Spinal cord (tissue), 10 donors: ENCODE data around the gene ZNF366. TPM values are rescaled to one million over a fixed set of nuclear protein-coding genes. Genes with fewer than 3 reads are reported as not detected.

Experiments
- DNase-seq, 6 donors: peaks; one replicate each; pipeline versions ENCODE4 v3.0.0 to v3.0.0-alpha.2; 2013 to 2015; ENCODE audit warnings: low spot score in 6 of 6, low read depth in 4 of 6
- H3K27ac ChIP-seq: one replicate; pipeline ENCODE4 v1.5.1; 2013; ENCODE audit warnings: low read depth, low read length, control low read depth
- H3K27me3 ChIP-seq: one replicate; pipeline ENCODE4 v1.6.1; 2013; ENCODE audit warnings: low read length; ENCODE audit not compliant: control insufficient read depth, insufficient read depth
- H3K36me3 ChIP-seq: one replicate; pipeline ENCODE4 v1.6.1; 2013; ENCODE audit warnings: low read length; ENCODE audit not compliant: control insufficient read depth, insufficient read depth
- H3K4me1 ChIP-seq: one replicate; pipeline ENCODE4 v1.6.1; 2013; ENCODE audit warnings: low read length; ENCODE audit not compliant: control insufficient read depth, insufficient read depth
- H3K4me3 ChIP-seq: one replicate; pipeline ENCODE4 v1.5.1; 2013; ENCODE audit warnings: low read depth, low read length, control low read depth
- H3K9me3 ChIP-seq: one replicate; pipeline ENCODE4 v1.6.1; 2013; ENCODE audit warnings: low read length; ENCODE audit not compliant: control insufficient read depth, insufficient read depth
- WGBS: methylation state at CpG from one replicate; pipeline ENCODE4 v1.1.5; 2013; ENCODE audit warnings: missing lambda C conversion rate; ENCODE audit not compliant: insufficient coverage; 5-methylcytosine and 5-hydroxymethylcytosine counted together
- polyA plus RNA-seq, 2 donors: library from polyadenylated mRNA; unstranded; fragments of 120-200 nt; gene quantifications; one replicate each; pipeline ENCODE4 v1.2.1, GENCODE V29; 2013; ENCODE audit not compliant: insufficient read length in 2 of 2
- total RNA-seq, 2 donors: library from RNA; depleted of rRNA in 1 of 2; stranded (reverse); fragments of 120-200 nt in 1 of 2; fragments of >200 nt in 1 of 2; gene quantifications; one replicate each; pipeline versions ENCODE4 v1.2.3 to v1.2.4, GENCODE V29; 2013 to 2014
- donor health status: healthy.

ZNF366 gene
- total and polyA plus RNA-seq, 4 donors = 1.7 to 4.3 (median 3.4) TPM

DNA sequence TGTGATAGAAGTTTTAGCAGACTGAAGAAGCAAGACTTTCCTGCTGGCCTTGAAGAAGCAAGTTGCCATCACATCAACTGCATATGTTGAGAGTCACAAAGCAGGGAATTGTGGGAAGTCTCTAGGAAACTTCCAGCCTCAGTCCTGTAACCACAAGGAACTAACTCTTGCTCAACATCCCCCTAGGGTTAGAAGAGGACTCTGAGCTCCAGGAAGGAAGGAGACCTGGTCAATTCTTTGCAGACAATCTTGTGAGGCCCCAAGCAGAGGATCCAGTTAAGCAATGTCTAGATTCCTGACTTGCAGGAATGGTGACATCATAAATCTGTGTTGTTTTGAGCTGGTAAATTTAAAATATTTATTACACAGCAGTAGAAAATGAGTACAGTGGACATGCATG, 18.6 kb upstream of the ZNF366 start:
- Histone ChIP-seq H3K4me1 (no peaks in the 10 kb centered on the region), H3K27ac (no peak overlapping the region), H3K36me3 (no peaks in the 10 kb centered on the region), H3K4me3 (no peak overlapping the region), H3K9me3 (peaks cover 6% of the 10 kb centered on the region), H3K27me3 (no peaks in the 10 kb centered on the region)
- no peak for DNase-seq

DNA sequence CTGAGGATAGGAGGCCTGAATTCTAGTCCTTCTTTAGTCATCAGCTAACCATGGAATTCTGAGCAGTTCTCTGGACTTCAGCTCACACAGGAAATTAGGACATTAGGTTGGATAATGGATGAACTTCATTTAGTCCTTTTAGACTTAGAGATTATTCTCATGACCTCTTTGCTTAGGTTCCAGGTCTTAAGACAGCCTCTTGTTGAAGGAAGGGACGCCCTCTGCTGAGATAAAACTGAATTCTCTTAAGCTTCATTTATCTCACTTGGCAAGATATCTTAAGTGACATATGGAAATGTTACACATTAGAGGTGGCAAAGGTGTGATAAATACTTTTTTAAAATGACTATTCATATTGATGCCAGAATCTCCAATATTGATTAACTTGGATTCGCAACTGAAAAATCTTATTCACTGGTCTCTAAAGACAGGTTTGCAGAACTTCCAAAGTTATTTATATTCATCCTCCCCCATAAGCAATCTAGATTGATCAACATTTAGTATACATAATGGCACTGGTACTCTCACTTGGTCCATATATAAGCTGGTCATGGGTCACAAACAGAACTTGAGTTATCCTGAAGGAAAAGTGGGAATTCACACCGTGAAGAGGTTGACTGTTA, 16.9 kb upstream of the ZNF366 start:
- H3K9me3 ChIP-seq = peaks cover 6% of the 10 kb centered on the region
- H3K4me1 ChIP-seq = no peaks in the 10 kb centered on the region
- DNase-seq = peak in 2 of 6 donors; percentile 40 to 71
- no peaks in the 10 kb centered on the region for H3K36me3 ChIP-seq
- no peak overlapping the region for H3K4me3 ChIP-seq
- WGBS = 60% methylated on average over 1 of the region's 3 CpGs
- H3K27me3 ChIP-seq = no peaks in the 10 kb centered on the region
- no peak overlapping the region for H3K27ac ChIP-seq

DNA sequence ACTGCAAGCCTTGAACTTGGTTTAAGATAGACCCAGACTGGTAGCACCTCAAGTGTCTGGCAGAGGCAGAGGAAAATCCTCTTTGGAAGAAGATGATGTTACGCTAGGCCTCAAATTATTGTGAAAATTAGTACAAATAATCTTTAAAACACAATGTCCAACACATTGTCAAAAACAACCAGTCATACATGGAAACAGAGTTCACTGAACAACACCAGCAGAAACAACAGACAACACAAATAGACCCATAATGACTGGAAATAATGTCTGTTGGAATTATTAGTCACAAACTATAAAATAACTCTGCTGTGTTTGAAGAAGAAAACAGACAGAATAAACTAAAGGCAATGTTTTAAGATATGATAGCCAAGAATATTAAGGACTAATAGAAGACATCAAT, 15.4 kb upstream of the ZNF366 start:
- Histone ChIP-seq H3K4me1 (peaks cover 5% of the 10 kb centered on the region), H3K4me3 (no peak overlapping the region), H3K27me3 (no peaks in the 10 kb centered on the region), H3K36me3 (no peaks in the 10 kb centered on the region), H3K27ac (no peak overlapping the region), H3K9me3 (peaks cover 6% of the 10 kb centered on the region)
- no CpG with 5 or more reads among the region's 1 CpG for WGBS
- no peak for DNase-seq

DNA sequence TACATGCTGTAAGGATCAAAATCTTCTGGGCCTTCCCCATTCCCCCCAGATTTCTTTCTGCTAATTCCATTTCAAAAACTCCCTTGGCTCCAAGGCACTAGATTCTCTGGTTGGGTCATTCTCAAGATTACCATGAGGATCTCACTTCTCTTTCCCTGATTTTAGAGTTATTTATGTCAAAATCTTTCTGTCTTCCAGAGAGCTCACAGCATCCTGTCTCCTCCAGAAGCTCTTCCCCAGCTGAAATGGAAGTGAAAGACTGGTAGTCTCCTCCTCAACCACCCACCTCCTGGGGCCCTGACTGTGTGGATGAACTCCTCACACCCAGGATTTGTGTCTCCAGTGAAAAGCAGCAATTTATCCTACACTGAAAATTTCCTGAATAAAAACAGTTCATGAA, 11.9 kb upstream of the ZNF366 start:
- no peaks in the 10 kb centered on the region for H3K27me3 ChIP-seq
- H3K9me3 ChIP-seq = peaks cover 6% of the 10 kb centered on the region
- DNase-seq = no peak
- no peak overlapping the region for H3K27ac ChIP-seq
- H3K4me1 ChIP-seq = peaks cover 5% of the 10 kb centered on the region
- H3K4me3 ChIP-seq = no peak overlapping the region
- no peaks in the 10 kb centered on the region for H3K36me3 ChIP-seq

DNA sequence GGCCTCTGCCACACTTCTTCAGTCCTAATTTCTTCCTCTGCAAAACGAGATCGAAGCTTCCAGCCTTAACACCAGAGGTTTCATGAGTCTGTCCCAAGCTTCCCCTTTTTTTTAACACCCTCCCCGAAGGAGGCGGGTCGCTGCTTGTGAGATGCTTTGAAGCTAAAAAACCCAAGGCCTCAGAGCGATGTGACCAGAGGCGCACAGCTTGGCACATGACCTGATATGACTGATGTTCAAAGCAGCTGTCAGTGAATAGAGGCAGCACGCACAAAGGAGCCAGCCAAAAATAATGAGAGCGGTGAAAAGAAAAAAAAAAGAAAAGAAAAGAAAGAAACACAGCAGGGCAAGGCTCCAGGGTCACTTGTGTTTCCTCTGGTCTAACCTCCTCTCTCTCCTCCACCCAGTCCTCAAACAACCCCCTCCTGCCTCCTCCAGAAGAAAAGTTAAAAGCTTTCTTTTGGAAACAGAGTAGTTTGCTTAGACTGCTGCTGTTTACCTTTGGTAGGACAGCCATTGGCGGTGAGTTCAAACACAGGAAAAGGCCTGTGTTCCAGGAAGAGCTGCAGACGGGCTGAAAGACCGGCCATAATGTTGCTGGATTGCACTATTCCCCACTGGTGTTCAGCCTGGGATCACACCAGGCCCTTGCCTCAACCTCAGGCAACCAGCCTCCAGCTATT, 10.9 kb upstream of the ZNF366 start:
- DNase-seq = peak in 1 of 6 donors; percentile 76

DNA sequence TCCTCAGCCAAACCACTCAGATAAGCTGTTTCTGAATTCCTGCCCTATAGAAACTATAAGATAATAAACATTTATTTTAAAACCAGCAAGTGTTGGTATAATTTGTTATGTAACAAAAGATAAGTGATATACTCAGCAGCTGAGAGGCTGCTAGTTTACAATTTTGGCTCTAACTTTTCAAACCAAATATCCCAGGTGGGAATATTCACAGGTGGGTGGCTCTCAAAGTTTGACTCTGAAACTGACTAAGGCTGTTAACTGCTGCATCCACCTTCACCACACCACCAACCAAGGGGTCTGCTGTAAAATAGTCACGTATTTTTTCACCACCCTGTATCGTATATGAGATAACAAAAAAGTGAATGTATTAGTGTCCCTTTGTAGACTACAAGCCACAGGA, 9.7 kb upstream of the ZNF366 start:
- WGBS = no CpG with 5 or more reads among the region's 2 CpGs

More for the DNA sequence above, 10.9 kb upstream of the ZNF366 start:
- WGBS = 43% methylated on average over 9 of the region's 12 CpGs
- H3K27me3 ChIP-seq = no peaks in the 10 kb centered on the region
- H3K27ac ChIP-seq = peak overlapping the region; percentile 11
- peaks cover 6% of the 10 kb centered on the region for H3K9me3 ChIP-seq
- peaks cover 5% of the 10 kb centered on the region for H3K4me1 ChIP-seq
- H3K36me3 ChIP-seq = no peaks in the 10 kb centered on the region
- no peak overlapping the region for H3K4me3 ChIP-seq

DNA sequence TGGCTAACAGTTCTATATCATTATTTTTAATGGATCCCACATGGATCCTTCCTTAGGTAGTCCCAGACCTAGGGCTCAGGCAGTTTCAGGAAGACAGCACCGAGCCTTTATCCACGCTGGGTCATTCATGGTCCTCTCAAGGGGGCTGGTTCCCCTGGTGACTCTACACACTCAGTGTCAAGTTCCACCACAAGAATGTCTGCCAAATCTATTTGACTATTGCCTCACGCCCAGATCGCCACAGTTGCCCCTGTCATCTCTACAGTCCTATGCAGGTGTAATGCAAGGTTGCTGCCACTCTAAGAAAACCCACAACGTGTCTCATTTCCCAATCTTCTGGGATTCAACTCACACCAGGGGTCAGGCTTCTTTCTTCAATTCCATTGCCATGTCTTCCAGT, 8.0 kb upstream of the ZNF366 start:
- Histone ChIP-seq H3K4me1 (peaks cover 10% of the 10 kb centered on the region), H3K27ac (no peak overlapping the region), H3K9me3 (no peaks in the 10 kb centered on the region), H3K4me3 (no peak overlapping the region), H3K36me3 (no peaks in the 10 kb centered on the region), H3K27me3 (no peaks in the 10 kb centered on the region)
- WGBS = 92% methylated on average over 5 of the region's 5 CpGs
- DNase-seq = no peak

More for the DNA sequence above, 9.7 kb upstream of the ZNF366 start:
- DNase-seq = no peak
- Histone ChIP-seq H3K9me3 (no peaks in the 10 kb centered on the region), H3K27ac (no peak overlapping the region), H3K4me3 (no peak overlapping the region), H3K36me3 (no peaks in the 10 kb centered on the region), H3K27me3 (no peaks in the 10 kb centered on the region), H3K4me1 (peaks cover 5% of the 10 kb centered on the region)

DNA sequence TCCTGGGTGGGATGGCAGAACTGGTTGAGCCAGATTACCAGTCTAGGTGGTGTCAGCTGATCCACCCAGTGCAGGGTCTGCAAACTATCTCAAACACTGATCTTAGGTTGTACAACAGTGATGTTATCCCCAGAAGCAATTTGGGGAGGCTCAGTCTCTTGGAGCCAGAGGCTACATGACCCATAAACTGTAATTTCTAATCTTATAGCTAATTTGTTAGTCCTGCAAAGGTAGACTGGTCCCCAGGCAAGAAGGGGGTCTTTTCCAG, 5.3 kb upstream of the ZNF366 start:
- no peak for DNase-seq
- no peaks in the 10 kb centered on the region for H3K36me3 ChIP-seq

DNA sequence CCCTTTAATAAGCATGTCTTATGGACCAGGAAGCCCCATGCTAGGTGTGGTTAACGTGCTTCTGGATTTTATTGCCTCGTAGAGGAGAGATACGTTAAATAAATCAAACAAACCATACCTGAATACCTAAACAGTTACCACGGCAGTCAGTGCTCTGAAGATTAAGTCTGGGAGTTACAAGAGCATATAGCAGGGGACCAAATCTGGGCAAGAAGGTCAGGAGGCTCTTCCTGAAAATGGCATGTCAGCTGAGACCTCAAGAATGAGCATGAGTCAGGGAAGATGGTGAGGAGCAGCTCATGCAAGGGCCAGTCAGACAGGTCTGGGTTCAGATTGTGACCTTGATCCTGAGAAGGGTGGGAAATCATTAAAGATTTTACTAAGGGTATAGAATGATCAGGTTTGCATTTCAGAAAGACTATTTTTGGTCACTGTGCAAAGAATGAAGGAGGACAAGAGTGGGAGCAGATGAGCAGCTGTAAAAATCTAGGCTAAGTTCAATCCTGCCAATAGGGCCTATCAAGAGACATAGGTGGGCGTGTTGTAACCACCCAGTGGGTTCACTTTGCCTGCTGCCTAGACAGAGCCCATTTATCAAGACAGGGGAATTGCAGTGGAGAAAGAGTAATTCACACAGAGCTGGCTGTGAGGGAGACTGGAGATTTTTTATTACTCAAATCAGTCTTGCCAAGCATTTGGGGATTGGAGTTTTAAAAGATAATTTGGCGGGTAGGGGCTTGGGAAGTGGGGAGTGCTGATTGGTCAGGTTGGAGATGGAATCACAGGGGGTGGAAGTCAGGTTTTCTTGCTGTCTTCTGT, 4.8 kb upstream of the ZNF366 start:
- H3K4me1 ChIP-seq = peaks cover 21% of the 10 kb centered on the region
- no peaks in the 10 kb centered on the region for H3K36me3 ChIP-seq
- DNase-seq = no peak
- no peaks in the 10 kb centered on the region for H3K9me3 ChIP-seq
- no peaks in the 10 kb centered on the region for H3K27me3 ChIP-seq
- WGBS = 77% methylated on average over 3 of the region's 6 CpGs
- no peak overlapping the region for H3K27ac ChIP-seq
- H3K4me3 ChIP-seq = no peak overlapping the region

More for the DNA sequence above, 5.3 kb upstream of the ZNF366 start:
- Histone ChIP-seq H3K27me3 (no peaks in the 10 kb centered on the region), H3K27ac (no peak overlapping the region), H3K4me1 (peaks cover 21% of the 10 kb centered on the region), H3K4me3 (no peak overlapping the region), H3K9me3 (no peaks in the 10 kb centered on the region)

DNA sequence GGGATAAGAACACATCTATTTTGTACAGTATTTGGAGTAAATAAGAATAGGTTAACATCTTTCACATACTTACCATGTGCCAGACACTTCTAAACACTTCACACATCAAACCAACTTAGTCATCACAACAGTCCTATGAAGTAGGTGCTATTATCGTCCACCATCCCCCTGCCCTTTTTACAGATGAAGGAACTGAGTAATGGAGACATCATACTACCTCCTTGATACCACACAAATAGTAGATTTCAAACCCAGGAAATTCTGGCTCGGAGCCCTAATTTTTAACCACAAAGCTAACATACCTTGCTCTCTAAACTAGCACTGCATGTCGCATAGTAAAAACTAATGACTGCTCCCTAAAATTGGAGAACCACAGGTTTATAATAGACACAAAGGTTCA, 4.2 kb upstream of the ZNF366 start:
- peaks cover 21% of the 10 kb centered on the region for H3K4me1 ChIP-seq
- H3K27me3 ChIP-seq = no peaks in the 10 kb centered on the region
- no peak overlapping the region for H3K27ac ChIP-seq
- H3K9me3 ChIP-seq = no peaks in the 10 kb centered on the region
- WGBS = 100% methylated on average over 1 of the region's 3 CpGs
- H3K36me3 ChIP-seq = no peaks in the 10 kb centered on the region
- no peak for DNase-seq
- no peak overlapping the region for H3K4me3 ChIP-seq
